Upper lobe of left lung (tissue), 6 donors: ENCODE data around the gene PDCD7. TPM values are rescaled to one million over a fixed set of nuclear protein-coding genes. Genes with fewer than 3 reads are reported as not detected.

ENCODE experiments used
- ATAC-seq, 2 donors: fragments of 200-7000 bp; cut with Tn5 transposase; one replicate each; pipeline ENCODE4 v1.9.1; 2022; ENCODE audit warnings: mild to moderate bottlenecking in 2 of 2, moderate library complexity in 2 of 2; ENCODE audit not compliant: low FRiP score in 2 of 2
- DNase-seq, 2 donors: peaks; one replicate each; pipeline ENCODE4 v3.0.0-alpha.2; 2019 to 2020
- H3K27ac ChIP-seq, 4 donors: fragments of 200-600 bp; sonication (generic); one replicate each; pipeline ENCODE4 v1.5.1; 2016 to 2019
- H3K27me3 ChIP-seq, 4 donors: fragments of 200-600 bp; sonication (generic); one replicate each; pipeline ENCODE4 v1.5.1; 2017 to 2019
- H3K36me3 ChIP-seq, 4 donors: fragments of 200-600 bp; sonication (generic); one replicate each; pipeline ENCODE4 v1.5.1; 2016 to 2019
- H3K4me1 ChIP-seq, 4 donors: fragments of 200-600 bp; sonication (generic); one replicate each; pipeline ENCODE4 v1.5.1; 2018 to 2019
- H3K4me3 ChIP-seq, 4 donors: fragments of 200-600 bp; sonication (generic); one replicate each; pipeline ENCODE4 v1.5.1; 2017 to 2019; ENCODE audit warnings: mild to moderate bottlenecking in 2 of 4, moderate library complexity in 1 of 4
- H3K9me3 ChIP-seq, 4 donors: fragments of 200-600 bp; sonication (generic); one replicate each; pipeline ENCODE4 v1.5.1; 2018 to 2019
- CTCF ChIP-seq, 6 experiments: fragments of 450-650 bp in 4 of 6; fragments of 200-600 bp in 2 of 6; sonication (generic) in 2 of 6; IDR thresholded peaks; one replicate each; pipeline ENCODE4 v1.5.1; 2016 to 2019; ENCODE audit warnings: antibody characterized with exemption in 6 of 6
- EP300 ChIP-seq, 4 donors: sonication (generic); formaldehyde crosslinking; IDR thresholded peaks; one replicate each; pipeline ENCODE4 v1.5.1; 2017; ENCODE audit warnings: antibody characterized with exemption in 4 of 4, control low read depth in 2 of 4
- POLR2A ChIP-seq, 4 donors: fragments of 450-650 bp; IDR thresholded peaks; one replicate each; pipeline ENCODE4 v1.5.1; 2016 to 2017; ENCODE audit warnings: antibody characterized with exemption in 4 of 4, mild to moderate bottlenecking in 2 of 4
- POLR2AphosphoS5 ChIP-seq, 2 donors: sonication (generic); formaldehyde crosslinking; IDR thresholded peaks; one replicate each; pipeline ENCODE4 v1.5.1; 2017; ENCODE audit warnings: antibody characterized with exemption in 2 of 2
- WGBS, 2 donors: methylation state at CpG; one replicate each; pipeline ENCODE4 v1.1.5; 2017 to 2018; 5-methylcytosine and 5-hydroxymethylcytosine counted together
- total RNA-seq, 6 donors: library from RNA; depleted of rRNA in 4 of 6; stranded (reverse); fragments of >200 nt in 4 of 6; gene quantifications; one replicate each; pipeline versions ENCODE4 v1.1.0 to v1.2.1, GENCODE V29; 2016 to 2021
- donor health status: DM: no; HTN: no; CAD: no; lungs with moderate emphysema.
- donor health status: DM: no; HTN: yes; CAD: no; lungs with severe emphysema.

Gene PDCD7
- total RNA-seq, 6 donors from 2014 or later: 14.9 to 38.8 (median 20.0) TPM

- peak overlapping the region; percentile 74 to 87 (median 76) for H3K27ac ChIP-seq
Measured at GRCh38 chr15:65089206-65089824, 44.3 kb downstream of the PDCD7 start.

GRCh38 chr15:65088643-65089021 lies 45.0 kb downstream of the PDCD7 start:
- Histone ChIP-seq H3K27ac (peak overlapping the region; percentile 74 to 87 (median 76)), H3K4me1 (peaks cover 37 to 56% (median 53%) of the 10 kb centered on the region in 4 donors), H3K4me3 (no peak overlapping the region), H3K36me3 (no peaks in the 10 kb centered on the region), H3K27me3 (no peaks in the 10 kb centered on the region), H3K9me3 (no peaks in the 10 kb centered on the region)
- TF ChIP-seq POLR2AphosphoS5 (IDR thresholded peaks at IDR 0.05): no peak
- no peak for TF ChIP-seq POLR2A (IDR thresholded peaks at IDR 0.05)
- TF ChIP-seq CTCF (IDR thresholded peaks at IDR 0.05): no peak
- 36 to 59% methylated on average over 5 to 6 of the region's 6 CpGs for WGBS, 2 donors
- DNase-seq (no peak), ATAC-seq (peak in 1 of 2 donors; percentile 3)

More at GRCh38 chr15:65089206-65089824, 44.3 kb downstream of the PDCD7 start:
- ATAC-seq (no peak), DNase-seq (peak; percentile 65 to 76)
- no peaks in the 10 kb centered on the region for H3K27me3 ChIP-seq
- H3K4me1 ChIP-seq: peaks cover 37 to 54% (median 52%) of the 10 kb centered on the region in 4 donors
- H3K9me3 ChIP-seq: no peaks in the 10 kb centered on the region
- H3K4me3 ChIP-seq: no peak overlapping the region
- TF ChIP-seq POLR2AphosphoS5 (IDR thresholded peaks at IDR 0.05) (peak; percentile 91 to 94), CTCF (IDR thresholded peaks at IDR 0.05) (no peak), POLR2A (IDR thresholded peaks at IDR 0.05) (no peak), EP300 (IDR thresholded peaks at IDR 0.05) (peak in 2 of 4 donors; percentile 67 to 81)
- 52 to 55% methylated on average over 5 of the region's 5 CpGs for WGBS, 2 donors
- no peaks in the 10 kb centered on the region for H3K36me3 ChIP-seq

DNA sequence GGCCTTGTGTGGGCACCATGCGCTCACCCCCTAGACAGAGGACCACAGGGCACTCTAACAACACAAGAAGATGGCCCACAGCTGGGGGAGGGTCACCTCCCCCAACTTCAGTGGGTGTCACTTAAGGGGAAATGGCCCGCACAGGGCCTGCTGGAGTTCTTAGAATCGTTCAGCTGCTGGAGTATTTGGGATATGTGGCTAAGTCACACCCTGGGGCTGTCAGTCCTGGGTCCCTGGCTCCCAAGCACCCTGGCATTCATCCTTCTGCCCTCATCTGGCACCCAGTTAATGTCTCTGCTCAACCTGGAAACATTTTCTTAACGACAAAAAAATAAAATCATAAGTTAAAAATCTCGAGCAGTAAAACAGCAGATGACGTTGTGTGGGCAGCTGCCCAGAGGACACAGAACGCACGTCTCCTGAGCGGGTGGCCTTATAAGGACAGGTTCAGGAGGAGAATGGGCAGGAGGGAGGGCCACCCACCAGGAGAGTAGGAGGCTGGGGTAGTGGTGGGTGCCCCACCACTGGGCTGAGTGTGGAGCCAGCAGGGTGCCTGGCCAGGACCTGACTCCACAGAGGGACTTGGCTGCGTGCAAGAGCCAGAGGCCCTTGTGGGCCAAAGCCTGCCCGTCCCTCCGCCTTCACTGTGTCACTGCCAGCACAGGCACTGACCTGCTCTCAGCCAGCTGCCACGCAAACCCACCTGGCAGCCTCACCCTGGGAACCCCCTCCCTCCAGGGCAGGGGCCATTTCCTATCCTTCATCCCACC lies 45.5 kb downstream of the PDCD7 start:
- H3K4me1 ChIP-seq: peaks cover 37 to 62% (median 56%) of the 10 kb centered on the region in 4 donors
- DNase-seq (peak; percentile 51 to 78), ATAC-seq (peak; percentile 13 to 60)
- 51 to 54% methylated on average over 12 to 13 of the region's 13 CpGs for WGBS, 2 donors
- H3K36me3 ChIP-seq: no peaks in the 10 kb centered on the region
- no peaks in the 10 kb centered on the region for H3K9me3 ChIP-seq
- TF ChIP-seq CTCF (IDR thresholded peaks at IDR 0.05) (no peak), EP300 (IDR thresholded peaks at IDR 0.05) (no peak), POLR2AphosphoS5 (IDR thresholded peaks at IDR 0.05) (no peak), POLR2A (IDR thresholded peaks at IDR 0.05) (no peak)
- peak overlapping the region; percentile 74 to 87 (median 76) for H3K27ac ChIP-seq
- no peaks in the 10 kb centered on the region for H3K27me3 ChIP-seq
- no peak overlapping the region for H3K4me3 ChIP-seq

- peaks cover 42 to 68% (median 63%) of the 10 kb centered on the region in 4 donors for H3K4me1 ChIP-seq
- no peaks in the 10 kb centered on the region for H3K36me3 ChIP-seq
- H3K27me3 ChIP-seq: no peaks in the 10 kb centered on the region
- peak overlapping the region; percentile 74 to 87 (median 76) for H3K27ac ChIP-seq
- no peaks in the 10 kb centered on the region for H3K9me3 ChIP-seq
- DNase-seq (peak in 1 of 2 donors; percentile 83), ATAC-seq (peak in 1 of 2 donors; percentile 6)
- H3K4me3 ChIP-seq: no peak overlapping the region
- TF ChIP-seq POLR2A (IDR thresholded peaks at IDR 0.05) (no peak), POLR2AphosphoS5 (IDR thresholded peaks at IDR 0.05) (peak in 1 of 2 donors; percentile 10), EP300 (IDR thresholded peaks at IDR 0.05) (peak in 1 of 4 donors; percentile 18), CTCF (IDR thresholded peaks at IDR 0.05) (no peak)
- 60 to 88% methylated on average over 1 to 3 of the region's 3 CpGs for WGBS, 2 donors
Measured at GRCh38 chr15:65087411-65087810, 46.2 kb downstream of the PDCD7 start.
